HEK293 (cell line): ENCODE data around the gene MCTP1.

Experiments
- CTCF ChIA-PET: fragments of 350-600 bp; formaldehyde crosslinking; extraction: SDS; loops from one replicate; lab custom pipeline; 2021; ENCODE audit warnings: antibody characterized with exemption; lab: Yijun Ruan, JAX
- POLR2A ChIA-PET: fragments of 300-600 bp; formaldehyde crosslinking; extraction: SDS; loops from one replicate; lab custom pipeline; 2020; ENCODE audit warnings: antibody characterized with exemption, inconsistent platforms; lab: Yijun Ruan, JAX
- H3K27ac ChIP-seq: fragments of 200-500 bp; sonication (Bioruptor generic); 2 replicates; pipeline ENCODE4 v1.5.1; 2014; ENCODE audit warnings: low read depth, low read length, control low read depth, inconsistent platforms; ENCODE audit errors: extremely low read depth
- H3K36me3 ChIP-seq, 2 experiments: fragments of 200-500 bp in 1 of 2; sonication (Bioruptor generic) in 1 of 2; 1 replicate in 1 of 2; 2 replicates in 1 of 2; pipeline ENCODE4 v1.5.1; 2014 to 2017; ENCODE audit warnings: inconsistent platforms in 2 of 2, low read length in 2 of 2; ENCODE audit not compliant: control insufficient read depth in 2 of 2, insufficient read depth in 1 of 2
- H3K4me1 ChIP-seq: fragments of 200-500 bp; sonication (Bioruptor generic); 2 replicates; pipeline ENCODE4 v1.5.1; 2014; ENCODE audit warnings: mild to moderate bottlenecking, low read length, inconsistent platforms; ENCODE audit not compliant: control insufficient read depth, insufficient read depth
- H3K4me3 ChIP-seq: 2 replicates; pipeline ENCODE4 v1.5.1; 2011; ENCODE audit warnings: low read depth, mild to moderate bottlenecking, control low read depth, low read length, moderate library complexity
- H3K9me3 ChIP-seq: fragments of 200-500 bp; sonication (Bioruptor generic); 2 replicates; pipeline ENCODE4 v1.5.1; 2014; ENCODE audit warnings: low read depth, low read length, inconsistent platforms; ENCODE audit not compliant: control insufficient read depth, insufficient read depth
- EGR2 ChIP-seq: fragments of 450-650 bp; formaldehyde crosslinking; IDR thresholded peaks from 2 replicates; pipeline ENCODE4 v1.5.1; 2016; ENCODE audit warnings: low read depth, missing biosample characterization, missing genetic modification characterization
- FEZF1 ChIP-seq: fragments of 450-650 bp; formaldehyde crosslinking; IDR thresholded peaks from 2 replicates; pipeline ENCODE4 v1.5.1; 2016; ENCODE audit warnings: missing biosample characterization, missing genetic modification characterization
- KLF16 ChIP-seq: fragments of 450-650 bp; formaldehyde crosslinking; IDR thresholded peaks from 2 replicates; pipeline ENCODE4 v1.5.1; 2017; ENCODE audit warnings: missing biosample characterization, missing genetic modification characterization
- OSR2 ChIP-seq: fragments of 450-650 bp; formaldehyde crosslinking; IDR thresholded peaks from 2 replicates; pipeline ENCODE4 v1.5.1; 2016; ENCODE audit warnings: missing biosample characterization, missing genetic modification characterization
- ZFP3 ChIP-seq: fragments of 450-650 bp; formaldehyde crosslinking; IDR thresholded peaks from 2 replicates; pipeline ENCODE4 v1.5.1; 2016; ENCODE audit warnings: low read depth, missing biosample characterization, missing genetic modification characterization
- ZNF138 ChIP-seq: fragments of 450-650 bp; formaldehyde crosslinking; IDR thresholded peaks from 2 replicates; pipeline ENCODE4 v1.5.1; 2016; ENCODE audit warnings: missing biosample characterization, missing genetic modification characterization, borderline replicate concordance
- ZNF202 ChIP-seq: fragments of 450-650 bp; formaldehyde crosslinking; IDR thresholded peaks from 2 replicates; pipeline ENCODE4 v1.5.1; 2016; ENCODE audit warnings: missing biosample characterization, missing genetic modification characterization, borderline replicate concordance
- ZNF266 ChIP-seq: fragments of 450-650 bp; formaldehyde crosslinking; IDR thresholded peaks from 2 replicates; pipeline ENCODE4 v1.5.1; 2016; ENCODE audit warnings: missing biosample characterization, missing genetic modification characterization, low read depth
- ZNF292 ChIP-seq: fragments of 450-650 bp; formaldehyde crosslinking; IDR thresholded peaks from 2 replicates; pipeline ENCODE4 v1.5.1; 2016; ENCODE audit warnings: low read depth, missing biosample characterization, missing genetic modification characterization, borderline replicate concordance
- ZNF324 ChIP-seq: fragments of 450-650 bp; formaldehyde crosslinking; IDR thresholded peaks from 2 replicates; pipeline ENCODE4 v1.5.1; 2016; ENCODE audit warnings: missing biosample characterization, missing genetic modification characterization
- ZNF530 ChIP-seq: fragments of 450-650 bp; formaldehyde crosslinking; IDR thresholded peaks from 2 replicates; pipeline ENCODE4 v1.5.1; 2016; ENCODE audit warnings: low read depth, missing biosample characterization, missing genetic modification characterization
- ZNF549 ChIP-seq: fragments of 450-650 bp; IDR thresholded peaks from 2 replicates; pipeline ENCODE4 v1.5.1; 2018; ENCODE audit warnings: missing biosample characterization, missing genetic modification characterization, mild to moderate bottlenecking, inconsistent platforms, moderate library complexity
- ZNF600 ChIP-seq: fragments of 450-650 bp; formaldehyde crosslinking; IDR thresholded peaks from 2 replicates; pipeline ENCODE4 v1.5.1; 2016; ENCODE audit warnings: missing biosample characterization, missing genetic modification characterization
- ZNF623 ChIP-seq: fragments of 450-650 bp; formaldehyde crosslinking; IDR thresholded peaks from 2 replicates; pipeline ENCODE4 v1.5.1; 2016; ENCODE audit warnings: missing biosample characterization, missing genetic modification characterization
- ZNF624 ChIP-seq: fragments of 450-650 bp; formaldehyde crosslinking; IDR thresholded peaks from 2 replicates; pipeline ENCODE4 v1.5.1; 2017; ENCODE audit warnings: missing biosample characterization, missing genetic modification characterization
- ZNF785 ChIP-seq: fragments of 450-650 bp; formaldehyde crosslinking; IDR thresholded peaks from 2 replicates; pipeline ENCODE4 v1.5.1; 2016; ENCODE audit warnings: missing biosample characterization, missing genetic modification characterization
- TF ChIP-seq, protein P1 (sequence below): fragments of 450-650 bp; formaldehyde crosslinking; IDR thresholded peaks from 2 replicates; pipeline ENCODE4 v1.5.1; 2016; ENCODE audit warnings: missing biosample characterization, missing genetic modification characterization
- TF ChIP-seq, protein P2 (sequence below): fragments of 450-650 bp; formaldehyde crosslinking; IDR thresholded peaks from 2 replicates; pipeline ENCODE4 v1.5.1; 2016; ENCODE audit warnings: missing biosample characterization, missing genetic modification characterization
- TF ChIP-seq, protein P3 (sequence below): fragments of 450-650 bp; formaldehyde crosslinking; IDR thresholded peaks from 2 replicates; pipeline ENCODE4 v1.5.0; 2017; ENCODE audit warnings: missing biosample characterization, missing genetic modification characterization, borderline replicate concordance
- TF ChIP-seq, protein P4 (sequence below): fragments of 450-650 bp; formaldehyde crosslinking; conservative IDR thresholded peaks from 2 replicates; pipeline ENCODE4 v1.5.1; 2016; ENCODE audit warnings: low read depth, missing biosample characterization, missing genetic modification characterization

The MCTP1 gene

DNA sequence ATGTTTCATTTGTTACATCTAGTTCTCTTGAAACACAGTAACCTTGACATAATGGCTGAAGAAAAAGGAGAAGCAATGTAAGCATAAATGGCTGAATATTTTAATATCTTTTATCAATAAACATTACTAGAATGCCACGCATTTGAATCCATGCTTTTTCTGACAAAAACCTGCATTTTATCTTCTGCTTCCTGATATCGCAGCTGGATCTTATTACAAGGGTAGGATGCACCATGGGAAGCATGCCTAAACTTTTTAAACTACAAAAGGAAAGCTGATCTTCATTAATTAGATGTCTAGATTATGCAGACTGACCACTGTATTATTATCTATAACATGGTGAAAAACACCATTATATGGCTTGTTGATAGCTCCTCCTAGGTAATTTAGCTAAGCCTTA lies 509.8 kb downstream of the MCTP1 start (continued):
- TF ChIP-seq, protein P1, sequence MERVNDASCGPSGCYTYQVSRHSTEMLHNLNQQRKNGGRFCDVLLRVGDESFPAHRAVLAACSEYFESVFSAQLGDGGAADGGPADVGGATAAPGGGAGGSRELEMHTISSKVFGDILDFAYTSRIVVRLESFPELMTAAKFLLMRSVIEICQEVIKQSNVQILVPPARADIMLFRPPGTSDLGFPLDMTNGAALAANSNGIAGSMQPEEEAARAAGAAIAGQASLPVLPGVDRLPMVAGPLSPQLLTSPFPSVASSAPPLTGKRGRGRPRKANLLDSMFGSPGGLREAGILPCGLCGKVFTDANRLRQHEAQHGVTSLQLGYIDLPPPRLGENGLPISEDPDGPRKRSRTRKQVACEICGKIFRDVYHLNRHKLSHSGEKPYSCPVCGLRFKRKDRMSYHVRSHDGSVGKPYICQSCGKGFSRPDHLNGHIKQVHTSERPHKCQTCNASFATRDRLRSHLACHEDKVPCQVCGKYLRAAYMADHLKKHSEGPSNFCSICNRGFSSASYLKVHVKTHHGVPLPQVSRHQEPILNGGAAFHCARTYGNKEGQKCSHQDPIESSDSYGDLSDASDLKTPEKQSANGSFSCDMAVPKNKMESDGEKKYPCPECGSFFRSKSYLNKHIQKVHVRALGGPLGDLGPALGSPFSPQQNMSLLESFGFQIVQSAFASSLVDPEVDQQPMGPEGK (tag by site-specific recombination), result no peak
- TF ChIP-seq ZNF324 (tag by site-specific recombination) (no peak), ZNF202 (no peak), OSR2 (tag by site-specific recombination) (no peak), EGR2 (tag by site-specific recombination) (no peak), ZNF549 (no peak), ZNF266 (no peak), ZNF624 (tag by site-specific recombination) (no peak), ZNF623 (tag by site-specific recombination) (no peak), ZFP3 (tag by site-specific recombination) (no peak)

DNA sequence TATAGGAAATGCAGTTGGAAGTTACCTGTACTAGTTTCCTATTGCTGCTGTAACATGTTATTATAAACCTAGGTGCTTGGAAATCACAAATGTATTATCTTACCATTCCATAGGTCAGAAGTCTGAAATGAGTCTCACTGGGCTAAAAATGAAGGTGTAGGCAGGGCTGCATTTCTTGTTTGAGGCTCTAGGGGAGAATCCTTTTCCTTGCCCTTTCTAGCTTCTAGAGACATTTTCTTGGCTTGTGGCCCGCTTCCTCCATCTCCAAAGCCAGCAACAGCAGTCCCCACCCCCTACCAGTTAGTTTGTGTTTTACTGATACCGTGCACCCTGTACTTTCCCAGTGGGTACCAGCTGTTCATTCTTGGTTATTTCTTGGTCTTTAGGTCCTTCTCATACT lies 513.2 kb downstream of the MCTP1 start:
- H3K4me1 ChIP-seq, result no peaks in the 10 kb centered on the region
- H3K27ac ChIP-seq, result no peak overlapping the region
- CTCF ChIA-PET, result interaction anchor here (0.7 to 1.8 kb wide), 3 partner anchors 11 to 616 kb away, joined by 3 to 5 read pairs (median 4); no protein-coding TSS in a partner anchor
- no peaks in the 10 kb centered on the region for H3K36me3 ChIP-seq
- TF ChIP-seq ZNF600 (tag by site-specific recombination), result no peak
- TF ChIP-seq ZNF530 (tag by site-specific recombination), result no peak
- TF ChIP-seq KLF16, result no peak
- TF ChIP-seq ZNF138 (tag by site-specific recombination), result no peak
- TF ChIP-seq, protein P2, sequence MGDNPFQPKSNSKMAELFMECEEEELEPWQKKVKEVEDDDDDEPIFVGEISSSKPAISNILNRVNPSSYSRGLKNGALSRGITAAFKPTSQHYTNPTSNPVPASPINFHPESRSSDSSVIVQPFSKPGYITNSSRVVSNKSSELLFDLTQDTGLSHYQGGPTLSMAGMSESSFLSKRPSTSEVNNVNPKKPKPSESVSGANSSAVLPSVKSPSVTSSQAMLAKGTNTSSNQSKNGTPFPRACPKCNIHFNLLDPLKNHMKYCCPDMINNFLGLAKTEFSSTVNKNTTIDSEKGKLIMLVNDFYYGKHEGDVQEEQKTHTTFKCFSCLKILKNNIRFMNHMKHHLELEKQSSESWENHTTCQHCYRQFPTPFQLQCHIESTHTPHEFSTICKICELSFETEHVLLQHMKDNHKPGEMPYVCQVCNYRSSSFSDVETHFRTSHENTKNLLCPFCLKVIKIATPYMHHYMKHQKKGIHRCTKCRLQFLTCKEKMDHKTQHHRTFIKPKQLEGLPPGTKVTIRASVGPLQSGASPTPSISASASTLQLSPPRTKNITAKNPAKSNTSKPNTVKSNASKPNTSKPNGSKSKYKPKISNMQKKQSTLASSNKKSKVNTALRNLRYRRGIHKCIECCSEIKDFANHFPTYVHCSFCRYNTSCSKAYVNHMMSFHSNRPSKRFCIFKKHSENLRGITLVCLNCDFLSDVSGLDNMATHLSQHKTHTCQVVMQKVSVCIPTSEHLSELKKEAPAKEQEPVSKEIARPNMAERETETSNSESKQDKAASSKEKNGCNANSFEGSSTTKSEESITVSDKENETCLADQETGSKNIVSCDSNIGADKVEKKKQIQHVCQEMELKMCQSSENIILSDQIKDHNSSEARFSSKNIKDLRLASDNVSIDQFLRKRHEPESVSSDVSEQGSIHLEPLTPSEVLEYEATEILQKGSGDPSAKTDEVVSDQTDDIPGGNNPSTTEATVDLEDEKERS (tag by site-specific recombination), result no peak
- no peak for TF ChIP-seq ZNF785 (tag by site-specific recombination)
- TF ChIP-seq, protein P3, sequence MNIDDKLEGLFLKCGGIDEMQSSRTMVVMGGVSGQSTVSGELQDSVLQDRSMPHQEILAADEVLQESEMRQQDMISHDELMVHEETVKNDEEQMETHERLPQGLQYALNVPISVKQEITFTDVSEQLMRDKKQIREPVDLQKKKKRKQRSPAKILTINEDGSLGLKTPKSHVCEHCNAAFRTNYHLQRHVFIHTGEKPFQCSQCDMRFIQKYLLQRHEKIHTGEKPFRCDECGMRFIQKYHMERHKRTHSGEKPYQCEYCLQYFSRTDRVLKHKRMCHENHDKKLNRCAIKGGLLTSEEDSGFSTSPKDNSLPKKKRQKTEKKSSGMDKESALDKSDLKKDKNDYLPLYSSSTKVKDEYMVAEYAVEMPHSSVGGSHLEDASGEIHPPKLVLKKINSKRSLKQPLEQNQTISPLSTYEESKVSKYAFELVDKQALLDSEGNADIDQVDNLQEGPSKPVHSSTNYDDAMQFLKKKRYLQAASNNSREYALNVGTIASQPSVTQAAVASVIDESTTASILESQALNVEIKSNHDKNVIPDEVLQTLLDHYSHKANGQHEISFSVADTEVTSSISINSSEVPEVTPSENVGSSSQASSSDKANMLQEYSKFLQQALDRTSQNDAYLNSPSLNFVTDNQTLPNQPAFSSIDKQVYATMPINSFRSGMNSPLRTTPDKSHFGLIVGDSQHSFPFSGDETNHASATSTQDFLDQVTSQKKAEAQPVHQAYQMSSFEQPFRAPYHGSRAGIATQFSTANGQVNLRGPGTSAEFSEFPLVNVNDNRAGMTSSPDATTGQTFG (tag by site-specific recombination), result no peak
- no peak for TF ChIP-seq ZNF292 (tag by site-specific recombination)
- TF ChIP-seq FEZF1 (tag by site-specific recombination), result no peak
- TF ChIP-seq, protein P4, sequence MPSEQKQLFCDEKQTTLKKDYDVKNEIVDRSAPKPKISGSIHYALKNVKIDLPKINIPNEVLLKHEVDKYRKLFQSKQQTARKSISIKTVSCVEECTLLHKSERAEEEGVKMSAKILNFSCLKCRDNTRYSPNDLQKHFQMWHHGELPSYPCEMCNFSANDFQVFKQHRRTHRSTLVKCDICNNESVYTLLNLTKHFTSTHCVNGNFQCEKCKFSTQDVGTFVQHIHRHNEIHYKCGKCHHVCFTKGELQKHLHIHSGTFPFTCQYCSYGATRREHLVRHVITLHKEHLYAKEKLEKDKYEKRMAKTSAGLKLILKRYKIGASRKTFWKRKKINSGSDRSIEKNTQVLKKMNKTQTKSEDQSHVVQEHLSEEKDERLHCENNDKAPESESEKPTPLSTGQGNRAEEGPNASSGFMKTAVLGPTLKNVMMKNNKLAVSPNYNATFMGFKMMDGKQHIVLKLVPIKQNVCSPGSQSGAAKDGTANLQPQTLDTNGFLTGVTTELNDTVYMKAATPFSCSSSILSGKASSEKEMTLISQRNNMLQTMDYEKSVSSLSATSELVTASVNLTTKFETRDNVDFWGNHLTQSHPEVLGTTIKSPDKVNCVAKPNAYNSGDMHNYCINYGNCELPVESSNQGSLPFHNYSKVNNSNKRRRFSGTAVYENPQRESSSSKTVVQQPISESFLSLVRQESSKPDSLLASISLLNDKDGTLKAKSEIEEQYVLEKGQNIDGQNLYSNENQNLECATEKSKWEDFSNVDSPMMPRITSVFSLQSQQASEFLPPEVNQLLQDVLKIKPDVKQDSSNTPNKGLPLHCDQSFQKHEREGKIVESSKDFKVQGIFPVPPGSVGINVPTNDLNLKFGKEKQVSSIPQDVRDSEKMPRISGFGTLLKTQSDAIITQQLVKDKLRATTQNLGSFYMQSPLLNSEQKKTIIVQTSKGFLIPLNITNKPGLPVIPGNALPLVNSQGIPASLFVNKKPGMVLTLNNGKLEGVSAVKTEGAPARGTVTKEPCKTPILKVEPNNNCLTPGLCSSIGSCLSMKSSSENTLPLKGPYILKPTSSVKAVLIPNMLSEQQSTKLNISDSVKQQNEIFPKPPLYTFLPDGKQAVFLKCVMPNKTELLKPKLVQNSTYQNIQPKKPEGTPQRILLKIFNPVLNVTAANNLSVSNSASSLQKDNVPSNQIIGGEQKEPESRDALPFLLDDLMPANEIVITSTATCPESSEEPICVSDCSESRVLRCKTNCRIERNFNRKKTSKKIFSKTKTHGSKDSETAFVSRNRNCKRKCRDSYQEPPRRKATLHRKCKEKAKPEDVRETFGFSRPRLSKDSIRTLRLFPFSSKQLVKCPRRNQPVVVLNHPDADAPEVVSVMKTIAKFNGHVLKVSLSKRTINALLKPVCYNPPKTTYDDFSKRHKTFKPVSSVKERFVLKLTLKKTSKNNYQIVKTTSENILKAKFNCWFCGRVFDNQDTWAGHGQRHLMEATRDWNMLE (tag by site-specific recombination), result no peak
- no peak overlapping the region for H3K4me3 ChIP-seq
- POLR2A ChIA-PET, result no interaction called here
- H3K9me3 ChIP-seq, result no peaks in the 10 kb centered on the region
